ENCODE measurements around the gene OXLD1.

The OXLD1 gene

DNA sequence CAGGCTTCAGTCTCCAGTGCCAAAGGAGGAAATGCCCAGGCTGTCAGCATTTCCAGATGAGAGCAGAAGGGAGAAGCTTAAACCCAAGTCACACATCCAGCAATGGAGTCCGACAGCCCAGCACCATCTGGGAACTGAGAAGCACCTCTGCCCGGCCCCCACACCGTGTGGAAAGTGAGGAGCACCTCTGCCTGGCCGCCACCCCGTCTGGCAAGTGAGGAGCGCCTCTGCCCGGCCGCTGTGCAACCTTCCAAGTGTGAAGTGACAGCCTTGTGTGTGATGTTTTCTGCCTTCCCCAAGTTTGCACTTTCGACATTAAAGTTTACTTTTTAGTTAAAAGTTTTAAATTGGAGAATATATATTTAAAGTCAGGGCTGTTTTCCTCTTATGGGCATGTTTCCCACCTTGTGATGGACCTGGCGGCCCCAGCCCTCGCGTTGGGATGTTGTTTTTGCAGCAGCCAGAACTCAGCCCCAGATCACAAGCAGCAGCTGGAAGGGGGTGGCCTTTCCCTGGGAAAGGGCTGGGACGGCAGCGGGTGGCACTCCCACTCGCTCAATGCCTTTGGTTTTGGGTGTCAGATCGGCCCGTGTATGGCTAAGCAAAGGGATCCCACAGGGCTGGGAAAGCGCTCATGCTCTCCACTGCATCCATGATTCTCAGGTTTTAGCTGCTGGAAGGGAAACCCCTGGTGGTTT, 7.3 kb upstream of the OXLD1 start:
- Mint-ChIP-seq H3K36me3 (peaks cover 1% of the 10 kb centered on the region), H3K4me1 (peaks cover 10% of the 10 kb centered on the region), H3K4me3 (no peak overlapping the region), H3K27me3 (no peaks in the 10 kb centered on the region), H3K27ac (no peak overlapping the region), H3K9me3 (no peaks in the 10 kb centered on the region)

GRCh38 chr17:81672954-81673353, 6.5 kb upstream of the OXLD1 start:
- H3K4me3 Mint-ChIP-seq = no peak overlapping the region
- peaks cover 17% of the 10 kb centered on the region for H3K4me1 Mint-ChIP-seq
- H3K27me3 Mint-ChIP-seq = no peaks in the 10 kb centered on the region
- H3K27ac Mint-ChIP-seq = no peak overlapping the region
- H3K9me3 Mint-ChIP-seq = no peaks in the 10 kb centered on the region
- H3K36me3 Mint-ChIP-seq = peaks cover 3% of the 10 kb centered on the region

DNA sequence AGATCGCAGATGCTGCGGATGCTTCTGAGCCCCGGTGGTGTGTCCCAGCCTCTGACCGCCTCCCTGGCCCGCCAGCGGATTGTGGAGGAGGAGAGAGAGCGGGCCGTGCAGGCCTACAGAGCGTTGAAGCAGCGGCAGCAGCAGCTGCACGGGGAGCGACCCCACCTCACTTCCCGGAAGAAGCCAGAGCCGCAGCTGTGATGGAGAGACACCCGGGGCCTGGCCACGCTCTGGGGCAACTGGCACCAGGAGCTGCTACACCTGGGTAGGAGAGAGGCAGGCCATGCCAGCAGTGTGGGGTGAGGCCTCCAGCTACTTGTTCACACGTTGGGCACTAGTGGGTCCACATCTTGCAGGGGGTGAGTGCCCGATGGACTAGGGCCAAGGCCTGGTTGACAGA, 6.1 kb upstream of the OXLD1 start:
- no peak overlapping the region for H3K27ac Mint-ChIP-seq
- no peaks in the 10 kb centered on the region for H3K27me3 Mint-ChIP-seq
- peaks cover 3% of the 10 kb centered on the region for H3K36me3 Mint-ChIP-seq
- no peaks in the 10 kb centered on the region for H3K9me3 Mint-ChIP-seq
- H3K4me3 Mint-ChIP-seq = no peak overlapping the region
- peaks cover 21% of the 10 kb centered on the region for H3K4me1 Mint-ChIP-seq

DNA sequence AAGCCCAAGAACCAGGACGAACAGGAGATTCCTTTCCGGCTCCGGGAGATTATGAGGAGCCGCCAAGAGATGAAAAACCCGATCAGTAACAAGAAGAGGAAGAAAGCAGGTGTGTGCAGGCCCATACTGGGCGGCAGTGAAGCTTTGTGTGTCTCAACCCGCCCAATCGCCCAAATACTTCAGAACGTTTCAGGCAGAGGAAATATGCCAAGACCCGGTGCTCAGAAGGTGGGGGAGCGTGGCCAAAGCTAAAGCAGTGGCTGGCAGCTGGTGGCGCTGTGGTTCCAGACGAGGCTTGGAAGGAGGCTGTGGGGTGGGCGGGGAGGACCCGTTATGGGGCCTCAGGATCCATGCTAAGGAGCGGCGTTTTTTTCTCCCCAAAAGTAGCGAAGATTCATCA, 1.3 kb upstream of the OXLD1 start:
- Mint-ChIP-seq H3K4me1 (peaks cover 44% of the 10 kb centered on the region), H3K27ac (no peak overlapping the region), H3K27me3 (no peaks in the 10 kb centered on the region), H3K4me3 (peak overlapping the region; percentile 99), H3K9me3 (no peaks in the 10 kb centered on the region), H3K36me3 (peaks cover 7% of the 10 kb centered on the region)

GRCh38 chr17:81666092-81666341, 388 bp downstream of the OXLD1 start:
- Mint-ChIP-seq H3K9me3 (no peaks in the 10 kb centered on the region), H3K4me3 (peak overlapping the region; percentile 99), H3K27ac (peak overlapping the region; percentile 98), H3K36me3 (peaks cover 7% of the 10 kb centered on the region), H3K27me3 (no peaks in the 10 kb centered on the region), H3K4me1 (peaks cover 45% of the 10 kb centered on the region)

- Mint-ChIP-seq H3K4me1 (peaks cover 45% of the 10 kb centered on the region), H3K36me3 (peaks cover 7% of the 10 kb centered on the region), H3K27me3 (no peaks in the 10 kb centered on the region), H3K9me3 (no peaks in the 10 kb centered on the region), H3K4me3 (peak overlapping the region; percentile 99), H3K27ac (peak overlapping the region; percentile 98)
These were observed 957 bp downstream of the OXLD1 start for GRCh38 chr17:81665205-81666091.

DNA sequence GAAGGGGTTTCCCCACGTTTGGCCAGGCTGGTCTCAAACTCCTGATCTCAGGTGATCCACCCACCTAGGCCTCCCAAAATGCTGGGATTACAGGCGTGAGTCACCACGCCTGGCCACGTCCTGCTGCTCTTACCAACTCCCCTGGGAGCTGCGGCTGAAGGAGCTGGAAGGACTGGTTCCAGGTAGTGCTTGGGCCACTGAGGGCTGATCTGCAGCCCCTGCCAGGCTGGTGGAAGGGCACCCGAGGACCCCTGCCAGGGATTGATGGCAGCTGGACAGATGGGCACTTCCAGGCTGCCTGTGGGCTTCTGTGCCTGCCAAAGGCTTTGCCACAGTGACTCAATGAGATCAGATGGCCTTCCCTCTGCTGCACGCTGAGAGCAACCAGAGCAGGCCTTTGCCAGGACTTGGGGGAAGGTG, 2.3 kb downstream of the OXLD1 start:
- no peak overlapping the region for H3K27ac Mint-ChIP-seq
- H3K4me3 Mint-ChIP-seq = peak overlapping the region; percentile 30
- H3K4me1 Mint-ChIP-seq = peaks cover 41% of the 10 kb centered on the region
- no peaks in the 10 kb centered on the region for H3K9me3 Mint-ChIP-seq
- no peaks in the 10 kb centered on the region for H3K27me3 Mint-ChIP-seq
- H3K36me3 Mint-ChIP-seq = peaks cover 6% of the 10 kb centered on the region

DNA sequence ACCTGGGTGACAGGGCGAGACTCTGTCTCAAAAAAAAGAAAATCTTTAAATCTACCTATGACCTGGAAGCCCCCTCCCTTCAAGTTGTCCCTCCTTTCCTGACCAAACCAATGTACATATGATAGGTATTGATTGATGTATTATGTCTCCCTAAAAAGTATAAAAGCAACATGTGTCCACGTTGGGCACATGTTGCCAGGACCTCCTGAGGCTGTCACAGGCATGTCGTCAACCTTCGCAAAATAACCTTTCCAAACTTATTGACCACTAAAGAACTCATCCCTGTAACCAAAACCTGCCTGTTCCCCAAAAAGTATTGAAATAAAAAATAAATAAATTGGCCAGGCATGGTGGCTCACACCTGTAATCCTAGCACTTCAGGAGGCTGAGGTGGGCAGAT, 4.4 kb downstream of the OXLD1 start:
- Mint-ChIP-seq H3K27me3 (no peaks in the 10 kb centered on the region), H3K4me3 (no peak overlapping the region), H3K9me3 (no peaks in the 10 kb centered on the region), H3K4me1 (peaks cover 27% of the 10 kb centered on the region), H3K36me3 (peaks cover 4% of the 10 kb centered on the region), H3K27ac (no peak overlapping the region)

- H3K4me3 Mint-ChIP-seq = no peak overlapping the region
- no peak overlapping the region for H3K27ac Mint-ChIP-seq
- H3K27me3 Mint-ChIP-seq = no peaks in the 10 kb centered on the region
- peaks cover 2% of the 10 kb centered on the region for H3K36me3 Mint-ChIP-seq
- no peaks in the 10 kb centered on the region for H3K9me3 Mint-ChIP-seq
- peaks cover 13% of the 10 kb centered on the region for H3K4me1 Mint-ChIP-seq
These were observed 6.0 kb downstream of the OXLD1 start for GRCh38 chr17:81660441-81660840.

GRCh38 chr17:81659038-81659437, 7.4 kb downstream of the OXLD1 start:
- H3K4me1 Mint-ChIP-seq = peaks cover 4% of the 10 kb centered on the region
- no peaks in the 10 kb centered on the region for H3K9me3 Mint-ChIP-seq
- no peak overlapping the region for H3K4me3 Mint-ChIP-seq
- H3K27ac Mint-ChIP-seq = no peak overlapping the region
- no peaks in the 10 kb centered on the region for H3K36me3 Mint-ChIP-seq
- no peaks in the 10 kb centered on the region for H3K27me3 Mint-ChIP-seq

- H3K4me1 Mint-ChIP-seq = peaks cover 11% of the 10 kb centered on the region
- no peak overlapping the region for H3K4me3 Mint-ChIP-seq
- H3K27me3 Mint-ChIP-seq = peaks cover under 1% of the 10 kb centered on the region
- no peaks in the 10 kb centered on the region for H3K9me3 Mint-ChIP-seq
- no peaks in the 10 kb centered on the region for H3K36me3 Mint-ChIP-seq
- H3K27ac Mint-ChIP-seq = no peak overlapping the region
These were observed 9.6 kb downstream of the OXLD1 start for GRCh38 chr17:81656835-81657234.

DNA sequence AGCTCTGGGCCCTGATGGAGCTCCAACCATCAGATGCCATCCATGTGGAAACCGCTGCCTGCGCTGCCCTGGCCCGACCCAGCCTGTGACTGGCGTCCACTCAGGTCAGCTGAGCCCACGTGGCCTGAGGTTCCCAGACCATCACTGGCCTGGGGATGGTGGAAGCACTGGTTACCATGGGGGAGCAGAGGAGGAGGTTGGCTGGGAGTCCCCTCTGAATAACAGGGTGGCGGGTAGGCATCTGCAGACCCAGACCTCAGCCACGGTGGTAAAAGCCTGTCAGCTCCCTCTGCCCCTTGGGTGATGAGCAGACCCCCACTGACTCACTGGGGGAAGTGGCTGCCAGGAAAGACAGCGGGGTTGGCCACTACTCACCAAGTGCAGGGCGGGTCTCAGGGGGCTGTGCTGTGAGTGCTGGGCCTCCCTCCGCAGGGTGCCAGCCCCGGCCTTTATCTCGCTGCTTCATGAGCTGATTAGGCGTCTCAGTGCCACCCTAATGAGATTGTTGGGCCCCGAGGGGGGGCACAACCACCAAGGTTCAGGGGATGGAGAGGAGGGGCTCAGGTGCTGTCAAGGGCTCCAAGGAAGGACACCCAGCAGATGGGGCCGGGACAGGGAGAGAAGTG, 10.2 kb downstream of the OXLD1 start, which contains the start of gene PDE6G:
PDE6G (minus strand) TSS at position 425 of the 626 bp plus-strand sequence. CDS start 3,237 bp downstream, outside the sequence.
- Mint-ChIP-seq H3K36me3 (no peaks in the 10 kb centered on the region), H3K4me1 (peaks cover 13% of the 10 kb centered on the region), H3K27me3 (peaks cover 3% of the 10 kb centered on the region), H3K9me3 (no peaks in the 10 kb centered on the region), H3K27ac (no peak within 1 kb of the TSS), H3K4me3 (no peak within 1 kb of the TSS)

DNA sequence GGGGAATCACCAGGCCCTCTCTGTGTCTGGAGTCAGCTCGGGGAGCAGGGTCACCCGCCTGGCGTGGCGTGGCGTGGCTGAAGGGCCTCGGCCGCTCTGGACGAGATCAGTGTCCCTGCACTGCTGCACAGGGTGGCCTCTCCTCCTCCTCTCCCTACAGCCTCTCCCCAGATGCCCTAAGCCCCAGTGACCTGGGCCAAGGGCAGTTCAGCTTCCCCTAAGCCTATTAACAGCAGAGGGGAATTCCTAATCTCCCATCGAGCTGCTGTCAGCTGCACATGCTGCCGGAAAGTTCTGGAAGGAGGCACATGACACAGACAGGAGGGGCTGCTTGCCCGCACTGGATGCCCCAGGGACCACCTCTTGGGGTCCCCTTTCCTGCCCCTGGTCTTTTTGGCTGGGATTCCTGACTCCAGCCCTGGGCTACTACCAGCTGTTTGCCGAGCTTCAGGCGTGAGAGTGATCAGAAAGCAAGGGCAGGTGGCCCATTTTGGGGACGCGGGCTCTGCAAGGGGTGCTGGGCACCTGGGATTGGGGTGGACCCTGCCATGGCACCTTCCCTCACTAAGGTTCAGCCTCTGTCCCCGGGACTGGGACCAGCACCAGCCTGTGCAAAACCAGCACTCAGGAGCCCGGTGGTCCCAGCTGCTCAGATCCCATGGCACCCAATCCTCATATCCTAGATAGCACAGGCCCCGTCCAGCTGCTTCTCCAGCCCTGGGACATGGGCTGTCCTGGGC, 10.9 kb downstream of the OXLD1 start:
- Mint-ChIP-seq H3K27me3 (peaks cover 3% of the 10 kb centered on the region), H3K4me3 (no peak overlapping the region), H3K4me1 (peaks cover 13% of the 10 kb centered on the region), H3K27ac (no peak overlapping the region), H3K9me3 (no peaks in the 10 kb centered on the region), H3K36me3 (no peaks in the 10 kb centered on the region)

- Mint-ChIP-seq H3K36me3 (no peaks in the 10 kb centered on the region), H3K27ac (no peak overlapping the region), H3K4me1 (peaks cover 13% of the 10 kb centered on the region), H3K9me3 (no peaks in the 10 kb centered on the region), H3K4me3 (peak overlapping the region; percentile 70), H3K27me3 (peaks cover 11% of the 10 kb centered on the region)
These were observed 13.3 kb downstream of the OXLD1 start for GRCh38 chr17:81652906-81653771.

GRCh38 chr17:81651692-81652091, 14.7 kb downstream of the OXLD1 start:
- H3K9me3 Mint-ChIP-seq = no peaks in the 10 kb centered on the region
- H3K27ac Mint-ChIP-seq = no peak overlapping the region
- no peaks in the 10 kb centered on the region for H3K36me3 Mint-ChIP-seq
- peaks cover 13% of the 10 kb centered on the region for H3K27me3 Mint-ChIP-seq
- peak overlapping the region; percentile 9 for H3K4me3 Mint-ChIP-seq
- peaks cover 13% of the 10 kb centered on the region for H3K4me1 Mint-ChIP-seq

Data from activated naive CD4-positive, alpha-beta T cell treated with anti-CD3 and anti-CD28 coated beads, Interleukin-2, amount 50 U/mL, for 24 hours (primary cell).